Stomach smooth muscle (tissue), 2 donors: ENCODE data around the gene ANAPC10.
"Not testable (repeated sequence)": the region's sequence is repeated elsewhere in the genome, so short reads cannot be mapped to it uniquely, and the experiment has no call there.

Source experiments
- H3K27ac ChIP-seq: one replicate; pipeline ENCODE4 v1.7.0; 2013; ENCODE audit warnings: mild to moderate bottlenecking, low read length, inconsistent platforms
- H3K27me3 ChIP-seq, 2 donors: one replicate each; pipeline ENCODE4 v1.7.0; 2013; ENCODE audit warnings: low read length in 2 of 2; ENCODE audit not compliant: insufficient read depth in 2 of 2, control insufficient read depth in 1 of 2
- H3K36me3 ChIP-seq, 2 donors: one replicate each; pipeline ENCODE4 v1.7.0; 2013; ENCODE audit warnings: low read length in 2 of 2; ENCODE audit not compliant: control insufficient read depth in 2 of 2, insufficient read depth in 2 of 2
- H3K4me1 ChIP-seq: one replicate; pipeline ENCODE4 v1.7.0; 2013; ENCODE audit warnings: low read length; ENCODE audit not compliant: control insufficient read depth, insufficient read depth
- H3K4me3 ChIP-seq, 2 donors: one replicate each; pipeline ENCODE4 v1.7.0; 2013; ENCODE audit warnings: low read length in 2 of 2
- H3K9ac ChIP-seq, 2 donors: one replicate each; pipeline ENCODE4 v1.7.0; 2013; ENCODE audit warnings: low read length in 2 of 2, mild to moderate bottlenecking in 1 of 2
- H3K9me3 ChIP-seq, 2 donors: one replicate each; pipeline ENCODE4 v1.7.0; 2013; ENCODE audit warnings: low read length in 2 of 2; ENCODE audit not compliant: control insufficient read depth in 2 of 2
- donor health status: healthy.
- donor health status: Pancreatic carcinoma.

Gene ANAPC10

DNA sequence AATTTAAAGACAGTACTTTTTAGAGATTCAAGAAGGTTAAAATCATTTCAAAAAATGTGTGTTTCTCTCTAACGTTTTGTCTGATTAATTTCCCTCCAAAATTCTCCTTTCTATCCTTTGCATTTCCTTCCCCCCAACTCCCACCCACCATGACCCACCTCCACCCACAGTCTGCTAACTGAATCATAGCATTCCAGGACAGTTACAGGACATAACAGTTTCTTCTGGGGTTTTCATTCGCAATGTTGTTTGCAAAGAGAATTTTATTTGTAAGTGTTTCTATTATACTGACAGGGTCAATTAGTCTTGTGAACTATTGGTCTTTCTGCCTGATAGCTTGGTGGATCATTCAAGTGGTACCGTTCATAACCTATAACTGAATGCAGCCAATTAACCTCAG lies 53.7 kb downstream of the ANAPC10 start:
- Histone ChIP-seq H3K4me1 (no peaks in the 10 kb centered on the region), H3K36me3 (no peaks in the 10 kb centered on the region), H3K9ac (no peak overlapping the region), H3K27ac (no peak overlapping the region), H3K9me3 (no peaks in the 10 kb centered on the region), H3K27me3 (no peaks in the 10 kb centered on the region), H3K4me3 (no peak overlapping the region)

DNA sequence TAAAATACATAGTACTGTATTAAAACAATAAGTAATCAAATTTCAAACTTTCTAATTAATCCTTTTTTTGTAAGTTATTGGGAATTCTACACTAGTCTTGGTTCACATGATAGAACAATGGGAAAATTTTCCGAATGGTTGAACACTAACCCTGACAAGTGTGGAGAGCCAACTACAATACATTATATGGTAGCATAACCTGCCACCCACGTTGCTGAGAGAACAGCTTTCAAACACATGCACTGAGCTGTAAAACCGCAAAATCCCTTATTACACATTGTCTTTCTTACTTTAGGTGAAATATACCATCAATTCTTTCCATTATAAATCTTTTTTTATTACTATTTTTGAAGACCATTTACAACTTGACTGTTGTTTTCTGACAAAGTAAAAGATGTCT lies 54.7 kb downstream of the ANAPC10 start:
- Histone ChIP-seq H3K27ac (no peak overlapping the region), H3K36me3 (no peaks in the 10 kb centered on the region), H3K9me3 (no peaks in the 10 kb centered on the region), H3K4me1 (no peaks in the 10 kb centered on the region), H3K9ac (no peak overlapping the region), H3K4me3 (no peak overlapping the region), H3K27me3 (no peaks in the 10 kb centered on the region)

DNA sequence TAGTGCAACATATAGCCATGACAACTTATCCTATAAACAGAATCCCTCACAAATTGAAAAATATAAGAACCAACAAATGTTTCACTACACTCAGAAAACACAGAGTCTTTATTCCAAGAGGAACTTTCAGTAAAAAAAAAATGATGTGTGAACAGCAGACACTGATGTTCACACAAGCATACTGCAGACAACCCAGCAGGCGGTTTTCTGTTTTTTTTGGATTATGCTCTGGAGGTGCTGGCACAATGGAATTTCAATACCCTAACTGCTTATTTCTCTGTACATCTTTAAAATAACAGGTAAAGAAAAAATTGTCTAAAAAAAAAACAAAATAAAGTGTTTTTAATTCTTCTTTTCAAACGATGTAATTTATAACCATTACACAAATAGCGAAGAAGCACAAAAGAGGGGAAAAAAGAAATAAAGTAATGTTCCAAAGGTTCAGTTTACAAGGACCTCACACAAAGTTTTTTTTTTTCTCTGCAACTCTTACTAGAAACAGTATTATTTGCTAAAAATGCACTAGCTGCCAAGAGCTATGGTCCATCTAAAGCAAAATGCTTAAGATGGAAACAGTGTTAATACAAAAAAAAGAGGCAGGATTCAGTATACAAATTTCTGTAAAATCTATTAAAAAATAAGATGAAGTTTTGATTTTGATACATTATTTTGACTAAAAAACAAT lies 55.3 kb downstream of the ANAPC10 start:
- H3K27ac ChIP-seq, result no peak overlapping the region
- H3K4me3 ChIP-seq, result no peak overlapping the region
- H3K4me1 ChIP-seq, result no peaks in the 10 kb centered on the region
- no peaks in the 10 kb centered on the region for H3K9me3 ChIP-seq
- H3K9ac ChIP-seq, result no peak overlapping the region
- H3K27me3 ChIP-seq, result no peaks in the 10 kb centered on the region
- H3K36me3 ChIP-seq, result no peaks in the 10 kb centered on the region

DNA sequence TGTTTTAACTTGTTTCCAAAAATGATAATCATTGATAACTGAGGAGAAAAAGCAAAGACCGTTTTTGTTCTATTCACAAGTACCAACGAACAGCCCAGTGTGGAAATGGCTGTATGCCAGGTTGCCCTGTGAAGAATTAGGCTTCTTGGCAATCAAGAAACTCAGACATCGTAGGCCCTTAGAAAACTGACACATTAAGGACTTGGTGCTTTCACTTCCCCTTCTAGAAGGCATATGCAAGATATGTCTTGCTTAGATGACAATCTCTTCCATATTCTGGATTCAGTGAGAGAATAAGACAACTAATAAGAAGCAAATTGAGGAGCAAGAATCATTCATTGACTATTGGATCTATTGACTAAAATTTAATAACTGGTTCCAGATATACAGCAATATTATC lies 56.6 kb downstream of the ANAPC10 start:
- no peaks in the 10 kb centered on the region for H3K4me1 ChIP-seq
- no peak overlapping the region for H3K9ac ChIP-seq

DNA sequence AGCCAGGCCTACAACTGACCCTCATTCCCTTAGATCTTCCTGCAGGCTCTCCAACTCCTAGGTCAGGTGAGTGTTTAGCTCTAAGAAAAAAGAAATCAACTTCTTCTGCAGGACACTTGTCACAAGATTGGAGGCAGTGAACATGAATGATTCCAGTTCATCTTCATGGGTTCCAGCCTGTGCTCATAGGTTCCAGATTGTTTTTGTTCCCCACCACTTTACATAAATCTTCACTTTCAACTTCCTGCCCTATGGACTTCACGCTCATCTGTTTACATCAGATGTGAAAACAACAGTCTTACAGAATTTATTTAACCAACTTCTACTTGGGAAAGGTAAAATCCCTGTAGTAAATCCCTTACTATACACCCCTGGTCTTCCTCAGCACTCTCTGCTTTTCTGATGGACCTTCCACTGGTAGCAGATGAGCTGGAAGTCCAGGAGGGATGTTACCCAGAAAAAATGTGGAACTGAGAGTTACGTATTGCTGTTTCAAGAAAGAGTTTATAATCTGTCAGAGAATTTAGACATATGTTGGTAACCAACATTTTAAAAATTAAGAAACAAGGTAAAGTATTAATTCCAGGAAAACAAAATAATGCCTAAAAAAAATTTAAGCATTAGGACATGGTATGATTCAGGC lies 62.4 kb downstream of the ANAPC10 start:
- Histone ChIP-seq H3K9me3 (peaks cover 0 to 5% of the 10 kb centered on the region in 2 donors), H3K4me1 (no peaks in the 10 kb centered on the region), H3K9ac (no peak overlapping the region), H3K27me3 (no peaks in the 10 kb centered on the region), H3K27ac (no peak overlapping the region), H3K36me3 (peaks cover 13 to 18% of the 10 kb centered on the region in 2 donors), H3K4me3 (no peak overlapping the region)

More for the DNA sequence above, 56.6 kb downstream of the ANAPC10 start:
- no peak overlapping the region for H3K4me3 ChIP-seq
- H3K27ac ChIP-seq, result no peak overlapping the region
- H3K9me3 ChIP-seq, result no peaks in the 10 kb centered on the region
- H3K36me3 ChIP-seq, result no peaks in the 10 kb centered on the region
- no peaks in the 10 kb centered on the region for H3K27me3 ChIP-seq

DNA sequence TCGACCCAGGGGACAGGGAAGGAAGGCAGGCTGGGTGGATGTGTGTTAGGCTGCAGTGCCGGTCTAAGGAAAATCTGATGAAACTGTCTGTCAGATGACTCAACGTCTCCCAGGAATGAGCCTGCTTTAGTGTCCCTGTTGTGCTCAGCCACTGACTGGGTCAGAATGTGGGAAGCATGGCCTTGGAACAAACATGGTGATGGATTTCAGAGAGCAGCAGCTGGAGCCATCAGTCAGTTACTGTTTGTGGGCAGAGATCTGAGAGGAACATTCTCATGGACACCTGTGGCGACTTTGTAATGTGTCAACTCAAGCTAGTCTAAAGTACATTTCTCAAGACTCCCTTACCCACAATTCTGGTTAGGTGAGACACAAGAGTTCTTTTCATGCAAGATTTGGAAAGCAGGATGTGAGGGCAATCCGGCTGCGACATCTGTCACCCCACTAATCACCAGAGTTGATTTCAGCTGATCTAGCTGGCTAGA lies 63.2 kb downstream of the ANAPC10 start:
- Histone ChIP-seq H3K9ac (no peak overlapping the region), H3K4me3 (no peak overlapping the region), H3K9me3 (peaks cover 0 to 5% of the 10 kb centered on the region in 2 donors), H3K27me3 (no peaks in the 10 kb centered on the region), H3K4me1 (no peaks in the 10 kb centered on the region), H3K27ac (no peak overlapping the region), H3K36me3 (peaks cover 13 to 18% of the 10 kb centered on the region in 2 donors)

GRCh38 chr4:145019346-145019745 lies 78.7 kb downstream of the ANAPC10 start:
- H3K9me3 ChIP-seq, result peaks cover 0 to 3% of the 10 kb centered on the region in 2 donors
- no peaks in the 10 kb centered on the region for H3K36me3 ChIP-seq
- H3K9ac ChIP-seq, result no peak overlapping the region
- no peak overlapping the region for H3K27ac ChIP-seq
- H3K27me3 ChIP-seq, result no peaks in the 10 kb centered on the region
- H3K4me3 ChIP-seq, result no peak overlapping the region
- H3K4me1 ChIP-seq, result no peaks in the 10 kb centered on the region

DNA sequence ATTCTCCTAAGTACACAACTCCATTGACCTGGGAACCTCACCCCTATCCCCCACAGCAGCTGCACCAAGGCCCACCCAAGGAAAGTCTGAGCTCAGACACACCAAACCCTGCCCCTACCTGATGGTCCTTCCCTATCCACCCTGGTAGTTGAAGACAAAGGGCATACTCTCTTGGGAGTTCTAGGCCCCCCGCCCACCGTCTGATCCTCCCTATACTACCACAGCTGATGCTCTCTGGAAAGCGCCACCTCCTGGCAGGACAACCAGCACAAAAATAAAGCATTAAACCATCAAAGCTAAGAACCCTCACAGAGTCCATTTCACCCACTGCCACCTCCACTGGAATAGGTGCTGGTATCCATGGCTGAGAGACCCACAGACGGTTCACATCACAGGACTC lies 83.6 kb downstream of the ANAPC10 start:
- H3K36me3 ChIP-seq, result no peaks in the 10 kb centered on the region
- no peaks in the 10 kb centered on the region for H3K4me1 ChIP-seq
- H3K9me3 ChIP-seq, result no peaks in the 10 kb centered on the region
- no peak overlapping the region for H3K9ac ChIP-seq
- H3K4me3 ChIP-seq, result no peak overlapping the region
- H3K27me3 ChIP-seq, result no peaks in the 10 kb centered on the region
- no peak overlapping the region for H3K27ac ChIP-seq

DNA sequence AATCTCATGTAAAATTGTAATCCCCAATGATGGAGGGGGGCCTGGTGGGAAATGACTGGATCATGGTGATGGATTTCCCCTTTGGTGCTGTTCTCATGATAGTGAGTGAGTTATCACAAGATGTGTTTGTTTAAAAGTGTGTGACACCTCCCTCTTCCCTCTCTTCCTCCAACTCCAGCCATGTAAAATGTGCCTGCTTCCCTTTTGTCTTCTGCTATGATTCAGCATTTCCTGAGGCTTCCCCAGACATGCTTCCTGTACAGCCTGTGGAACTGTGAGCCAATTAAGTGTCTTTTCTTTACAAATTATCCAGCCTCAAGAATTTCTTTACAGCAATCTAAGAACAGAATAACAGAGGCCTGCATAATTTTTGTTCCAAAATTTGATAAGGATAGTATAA lies 85.2 kb downstream of the ANAPC10 start:
- Histone ChIP-seq H3K4me3 (no peak overlapping the region), H3K27ac (no peak overlapping the region), H3K9me3 (no peaks in the 10 kb centered on the region), H3K9ac (no peak overlapping the region), H3K4me1 (no peaks in the 10 kb centered on the region), H3K36me3 (no peaks in the 10 kb centered on the region), H3K27me3 (no peaks in the 10 kb centered on the region)

DNA sequence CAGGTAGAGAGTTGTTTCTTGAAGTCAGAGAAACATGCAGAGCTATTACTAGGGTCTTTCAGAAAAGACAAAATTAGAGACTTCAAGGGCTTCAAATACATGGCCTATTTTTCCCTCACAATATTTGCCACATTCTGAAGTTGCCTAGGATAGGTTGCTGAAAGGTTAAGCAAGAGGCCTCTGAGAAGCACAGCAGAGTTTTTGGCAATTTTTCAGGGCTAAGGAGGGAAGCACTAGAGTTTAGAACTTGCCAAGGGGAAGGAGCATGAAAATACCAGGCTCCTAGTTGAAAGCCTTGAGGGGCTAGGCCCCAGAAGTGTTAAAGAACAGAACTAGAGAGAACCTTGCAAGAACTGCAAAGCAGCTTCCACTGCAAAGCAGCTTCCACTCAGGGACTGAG lies 86.4 kb downstream of the ANAPC10 start:
- H3K9me3 ChIP-seq, result no peaks in the 10 kb centered on the region
- no peak overlapping the region for H3K9ac ChIP-seq
- H3K4me3 ChIP-seq, result no peak overlapping the region
- H3K27me3 ChIP-seq, result no peaks in the 10 kb centered on the region
- H3K27ac ChIP-seq, result no peak overlapping the region
- no peaks in the 10 kb centered on the region for H3K36me3 ChIP-seq
- H3K4me1 ChIP-seq, result no peaks in the 10 kb centered on the region

- H3K9ac ChIP-seq, H3K36me3 ChIP-seq, H3K27ac ChIP-seq, H3K27me3 ChIP-seq, H3K4me3 ChIP-seq, H3K4me1 ChIP-seq, H3K9me3 ChIP-seq: not testable (repeated sequence)
Observed at GRCh38 chr4:145010315-145010714, 87.7 kb downstream of the ANAPC10 start.
